ENCODE measurements around the gene CHMP4A.

CHMP4A gene

GRCh38 chr14:24160499-24160849 is 52.8 kb downstream of the CHMP4A start:
- DNase-seq (ENCODE audit: insufficient read length, low spot score) (no peak), FAIRE-seq (no peak)

- FAIRE-seq (no peak), DNase-seq (ENCODE audit: insufficient read length, low spot score) (no peak)
These were observed 53.4 kb downstream of the CHMP4A start for GRCh38 chr14:24159777-24160498.

Data from HTR-8/SVneo (cell line).